HepG2 (cell line): Measurements from ENCODE around the gene PEMT. TPM values are rescaled to one million over a fixed set of nuclear protein-coding genes. Genes with fewer than 3 reads are reported as not detected.

ENCODE experiments used
- ATM ChIP-seq: fragments of 450-650 bp; IDR thresholded peaks from 2 replicates; pipeline ENCODE4 v1.7.1; 2017; ENCODE audit warnings: mild to moderate bottlenecking, borderline replicate concordance
- EEA1 ChIP-seq: sonication (generic); formaldehyde crosslinking; IDR thresholded peaks from 2 replicates; pipeline ENCODE4 v1.5.1; 2020; ENCODE audit warnings: mild to moderate bottlenecking, missing genetic modification reagents, borderline replicate concordance
- GABPB1 ChIP-seq: IDR thresholded peaks from 2 replicates; pipeline ENCODE4 v1.6.1; 2016; ENCODE audit warnings: mild to moderate bottlenecking, missing genetic modification reagents, moderate library complexity, missing compliant biosample characterization
- HIVEP1 ChIP-seq: sonication (generic); formaldehyde crosslinking; IDR thresholded peaks from 2 replicates; pipeline ENCODE4 v1.4.0; 2020; ENCODE audit warnings: mild to moderate bottlenecking, missing genetic modification reagents
- HOXA3 ChIP-seq: sonication (generic); formaldehyde crosslinking; IDR thresholded peaks from 2 replicates; pipeline ENCODE4 v1.5.0; 2020; ENCODE audit warnings: missing genetic modification reagents
- KAT2B ChIP-seq: fragments of 150-350 bp; IDR thresholded peaks from 2 replicates; pipeline ENCODE4 v1.6.1; 2014; ENCODE audit warnings: low read depth, low read length, borderline replicate concordance
- KLF12 ChIP-seq: sonication (generic); formaldehyde crosslinking; IDR thresholded peaks from 2 replicates; pipeline ENCODE4 v1.4.0; 2020; ENCODE audit warnings: missing genetic modification reagents, borderline replicate concordance
- MAFF ChIP-seq: IDR thresholded peaks from 2 replicates; pipeline ENCODE4 v1.6.1; 2011; ENCODE audit warnings: low read depth, low read length, improper control_type of control experiment
- MLLT10 ChIP-seq: sonication (generic); formaldehyde crosslinking; IDR thresholded peaks from 2 replicates; pipeline ENCODE4 v1.4.0; 2020; ENCODE audit warnings: missing genetic modification reagents
- PATZ1 ChIP-seq: sonication (generic); formaldehyde crosslinking; IDR thresholded peaks from 2 replicates; pipeline ENCODE4 v1.4.0; 2020; ENCODE audit warnings: missing genetic modification reagents
- PREB ChIP-seq: sonication (generic); formaldehyde crosslinking; IDR thresholded peaks from 2 replicates; pipeline ENCODE4 v1.4.0; 2020; ENCODE audit warnings: missing genetic modification reagents
- RAD21 ChIP-seq: fragments of 450-650 bp; formaldehyde crosslinking; IDR thresholded peaks from 2 replicates; pipeline ENCODE4 v1.5.0; 2020; ENCODE audit warnings: mild to moderate bottlenecking
- SALL1 ChIP-seq: sonication (generic); formaldehyde crosslinking; IDR thresholded peaks from 2 replicates; pipeline ENCODE4 v1.8.0; 2022; ENCODE audit warnings: mild to moderate bottlenecking, missing genetic modification reagents
- TEAD3 ChIP-seq: optimal IDR thresholded peaks from 2 replicates; pipeline ENCODE3; 2016; ENCODE audit warnings: borderline replicate concordance
- TP53 ChIP-seq: sonication (generic); formaldehyde crosslinking; conservative IDR thresholded peaks from 2 replicates; pipeline ENCODE4 v1.4.0; 2020; ENCODE audit warnings: missing genetic modification reagents
- TRIM24 ChIP-seq: sonication (generic); formaldehyde crosslinking; IDR thresholded peaks from 2 replicates; pipeline ENCODE4 v1.8.0; 2022; ENCODE audit warnings: mild to moderate bottlenecking, missing genetic modification reagents
- U2AF1 ChIP-seq: fragments of 200-400 bp; formaldehyde crosslinking; optimal IDR thresholded peaks from 2 replicates; pipeline ENCODE3; 2017; ENCODE audit warnings: mild to moderate bottlenecking, low read depth, low read length
- ZFP91 ChIP-seq: sonication (generic); formaldehyde crosslinking; IDR thresholded peaks from 2 replicates; pipeline ENCODE4 v1.9.0; 2022; ENCODE audit warnings: missing genetic modification reagents, mild to moderate bottlenecking, borderline replicate concordance
- ZNF335 ChIP-seq: sonication (generic); formaldehyde crosslinking; IDR thresholded peaks from 2 replicates; pipeline ENCODE4 v1.4.0; 2020; ENCODE audit warnings: missing genetic modification reagents
- ZNF430 ChIP-seq: sonication (generic); formaldehyde crosslinking; IDR thresholded peaks from 2 replicates; pipeline ENCODE4 v1.9.0; 2021; ENCODE audit warnings: mild to moderate bottlenecking, missing genetic modification reagents
- ZNF746 ChIP-seq: sonication (generic); formaldehyde crosslinking; IDR thresholded peaks from 2 replicates; pipeline ENCODE4 v1.8.0; 2022; ENCODE audit warnings: mild to moderate bottlenecking, missing genetic modification reagents
- ZNF766 ChIP-seq: sonication (generic); formaldehyde crosslinking; IDR thresholded peaks from 2 replicates; pipeline ENCODE4 v1.5.0; 2020; ENCODE audit warnings: missing genetic modification reagents, borderline replicate concordance
- ZNF768 ChIP-seq: sonication (generic); formaldehyde crosslinking; IDR thresholded peaks from 2 replicates; pipeline ENCODE4 v1.4.0; 2020; ENCODE audit warnings: missing genetic modification reagents
- ZNF841 ChIP-seq: sonication (generic); formaldehyde crosslinking; IDR thresholded peaks from 2 replicates; pipeline ENCODE4 v1.8.1; 2023; ENCODE audit warnings: missing genetic modification reagents, borderline replicate concordance
- ZNF878 ChIP-seq: sonication (generic); formaldehyde crosslinking; IDR thresholded peaks from 2 replicates; pipeline ENCODE4 v1.8.1; 2023; ENCODE audit warnings: mild to moderate bottlenecking, missing genetic modification reagents, moderate library complexity
- polyA plus RNA-seq, 8 experiments: library from polyadenylated mRNA; depleted of rRNA in 3 of 8; stranded (reverse) in 7 of 8; unstranded in 1 of 8; fragments of >200 nt; fragmentation: Illumina TruSeq in 4 of 8; extraction: Trizol in 4 of 8; gene quantifications; 2 replicates each; pipeline versions ENCODE4 v1.2.1 to v1.2.3, GENCODE V29; 2011 to 2016; ENCODE audit warnings: low read depth in 4 of 8, missing spikeins in 1 of 8, mixed read lengths in 1 of 8; ENCODE audit not compliant: insufficient read depth in 1 of 8
- total RNA-seq, 5 experiments: library from RNA; depleted of rRNA; stranded (reverse); fragments of >200 nt; fragmentation: Illumina TruSeq; extraction: Trizol; gene quantifications; 2 replicates each; pipeline ENCODE4 v1.2.3, GENCODE V29; 2016; ENCODE audit warnings: low read depth in 1 of 5
- TF ChIP-seq, protein P1 (sequence below): sonication (generic); formaldehyde crosslinking; conservative IDR thresholded peaks from 2 replicates; pipeline ENCODE4 v1.8.0; 2022; ENCODE audit warnings: mild to moderate bottlenecking, moderate library complexity, missing genetic modification reagents

The PEMT gene
- total and polyA plus RNA-seq, 2 of the 13 experiments (the other 11 are each of a cell fraction or from before 2014, with no cell fraction given), result 31.7 to 43.6 TPM

DNA sequence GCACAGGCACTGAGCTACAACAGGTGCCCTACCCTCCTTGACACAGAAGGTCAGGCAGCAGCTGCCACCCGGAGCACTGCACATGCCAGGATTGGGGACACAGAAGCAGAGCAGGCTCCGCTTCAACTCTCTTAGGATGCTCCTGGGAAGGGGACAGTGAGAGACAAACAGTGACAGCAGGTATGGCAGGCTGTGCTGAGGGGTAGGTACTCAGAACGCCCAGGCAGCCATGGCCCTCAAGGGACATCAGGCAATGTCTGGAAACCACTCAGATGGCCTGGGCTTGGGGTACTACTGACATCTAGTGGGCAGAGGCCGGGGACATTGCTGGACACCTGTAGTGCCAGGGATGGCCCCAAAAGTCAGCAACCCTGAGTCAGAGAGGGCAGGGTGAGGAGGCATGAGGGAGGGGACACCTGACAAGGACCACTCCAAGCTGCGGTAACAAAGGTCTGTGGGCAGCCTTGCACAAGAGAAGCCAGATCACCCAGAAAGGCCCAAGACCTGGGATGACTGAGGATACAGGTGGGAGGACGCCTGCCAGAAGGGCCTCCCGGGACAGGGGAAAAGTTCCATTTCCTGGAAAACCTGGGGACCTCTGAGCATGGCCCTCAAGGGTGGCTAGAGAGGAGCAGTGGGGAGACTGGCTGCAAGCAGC lies 21.2 kb downstream of the PEMT start (continued):
- TF ChIP-seq SALL1 (CRISPR knock-in tag) (no peak; the same call in 1 of the 2 replicates), PREB (no peak), MLLT10 (no peak), KLF12 (CRISPR knock-in tag) (no peak), U2AF1 (no peak), ZNF878 (CRISPR knock-in tag) (no peak), GABPB1 (0 out of 2 replicates have a peak, but pooled peaks have one; percentile 14), ATM (no peak), HOXA3 (CRISPR knock-in tag) (no peak), ZNF768 (no peak), ZNF766 (CRISPR knock-in tag) (peak; percentile 53; the same call in 1 of the 2 replicates), TRIM24 (CRISPR knock-in tag) (no peak), TP53 (no peak), ZFP91 (CRISPR knock-in tag) (peak; percentile 68), ZNF746 (no peak), ZNF430 (CRISPR knock-in tag) (no peak), ZNF335 (no peak), HIVEP1 (peak; percentile 39; the same call in 1 of the 2 replicates), RAD21 (CRISPR knock-in tag) (peak; percentile 94), PATZ1 (CRISPR knock-in tag) (no peak), MAFF (no peak), EEA1 (CRISPR knock-in tag) (0 out of 2 replicates have a peak, but pooled peaks have one; percentile 15), KAT2B (no peak), ZNF841 (CRISPR knock-in tag) (no peak), TEAD3 (CRISPR knock-in tag) (no peak)
- TF ChIP-seq, protein P1, sequence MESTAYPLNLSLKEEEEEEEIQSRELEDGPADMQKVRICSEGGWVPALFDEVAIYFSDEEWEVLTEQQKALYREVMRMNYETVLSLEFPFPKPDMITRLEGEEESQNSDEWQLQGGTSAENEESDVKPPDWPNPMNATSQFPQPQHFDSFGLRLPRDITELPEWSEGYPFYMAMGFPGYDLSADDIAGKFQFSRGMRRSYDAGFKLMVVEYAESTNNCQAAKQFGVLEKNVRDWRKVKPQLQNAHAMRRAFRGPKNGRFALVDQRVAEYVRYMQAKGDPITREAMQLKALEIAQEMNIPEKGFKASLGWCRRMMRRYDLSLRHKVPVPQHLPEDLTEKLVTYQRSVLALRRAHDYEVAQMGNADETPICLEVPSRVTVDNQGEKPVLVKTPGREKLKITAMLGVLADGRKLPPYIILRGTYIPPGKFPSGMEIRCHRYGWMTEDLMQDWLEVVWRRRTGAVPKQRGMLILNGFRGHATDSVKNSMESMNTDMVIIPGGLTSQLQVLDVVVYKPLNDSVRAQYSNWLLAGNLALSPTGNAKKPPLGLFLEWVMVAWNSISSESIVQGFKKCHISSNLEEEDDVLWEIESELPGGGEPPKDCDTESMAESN (CRISPR knock-in tag), result no peak
